ENCODE results near the gene PIEZO2. TPM values are rescaled to one million over a fixed set of nuclear protein-coding genes. Genes with fewer than 3 reads are reported as not detected.

The PIEZO2 gene
- total RNA-seq, 1 donor from 2014 or later, result 41.2 TPM

GRCh38 chr18:10979411-10979810 is 170.0 kb downstream of the PIEZO2 start:
- Histone ChIP-seq H3K4me1 (ENCODE audit: control insufficient read depth in 3 of 3, insufficient read depth in 3 of 3, low read length in 3 of 3) (no peaks in the 10 kb centered on the region), H3K27me3 (ENCODE audit: control insufficient read depth in 3 of 3, insufficient read depth in 3 of 3, low read length in 3 of 3) (no peaks in the 10 kb centered on the region), H3K27ac (ENCODE audit: low read depth, low read length) (no peak overlapping the region), H3K9ac (ENCODE audit: low read depth in 1 of 3, low read length in 3 of 3) (no peak overlapping the region), H3K36me3 (ENCODE audit: control insufficient read depth in 3 of 3, insufficient read depth in 3 of 3, low read length in 3 of 3) (no peaks in the 10 kb centered on the region), H3K9me3 (ENCODE audit: control insufficient read depth in 3 of 3, low read length in 3 of 3) (peaks cover 0 to 6% (median 5%) of the 10 kb centered on the region in 3 donors), H3K4me3 (ENCODE audit: low read length in 3 of 3) (no peak overlapping the region)

GRCh38 chr18:10977042-10977441 is 172.3 kb downstream of the PIEZO2 start:
- no peak overlapping the region for H3K9ac ChIP-seq (ENCODE audit: low read depth in 1 of 3, low read length in 3 of 3)
- H3K27ac ChIP-seq (ENCODE audit: low read depth, low read length), result no peak overlapping the region
- H3K4me3 ChIP-seq (ENCODE audit: low read length in 3 of 3), result no peak overlapping the region
- no peaks in the 10 kb centered on the region for H3K27me3 ChIP-seq (ENCODE audit: control insufficient read depth in 3 of 3, insufficient read depth in 3 of 3, low read length in 3 of 3)
- peaks cover 0 to 5% (median 0%) of the 10 kb centered on the region in 3 donors for H3K4me1 ChIP-seq (ENCODE audit: control insufficient read depth in 3 of 3, insufficient read depth in 3 of 3, low read length in 3 of 3)
- peaks cover 0 to 2% (median 0%) of the 10 kb centered on the region in 3 donors for H3K9me3 ChIP-seq (ENCODE audit: control insufficient read depth in 3 of 3, low read length in 3 of 3)
- no peaks in the 10 kb centered on the region for H3K36me3 ChIP-seq (ENCODE audit: control insufficient read depth in 3 of 3, insufficient read depth in 3 of 3, low read length in 3 of 3)

- Histone ChIP-seq H3K4me1 (ENCODE audit: control insufficient read depth in 3 of 3, insufficient read depth in 3 of 3, low read length in 3 of 3) (peaks cover 0 to 5% (median 0%) of the 10 kb centered on the region in 3 donors), H3K27ac (ENCODE audit: low read depth, low read length) (no peak overlapping the region), H3K27me3 (ENCODE audit: control insufficient read depth in 3 of 3, insufficient read depth in 3 of 3, low read length in 3 of 3) (no peaks in the 10 kb centered on the region), H3K9ac (ENCODE audit: low read depth in 1 of 3, low read length in 3 of 3) (no peak overlapping the region), H3K4me3 (ENCODE audit: low read length in 3 of 3) (no peak overlapping the region), H3K9me3 (ENCODE audit: control insufficient read depth in 3 of 3, low read length in 3 of 3) (peaks cover 0 to 2% (median 0%) of the 10 kb centered on the region in 3 donors), H3K36me3 (ENCODE audit: control insufficient read depth in 3 of 3, insufficient read depth in 3 of 3, low read length in 3 of 3) (no peaks in the 10 kb centered on the region)
Measured at GRCh38 chr18:10973567-10974203, 175.7 kb downstream of the PIEZO2 start.

GRCh38 chr18:10971717-10972116 is 177.7 kb downstream of the PIEZO2 start:
- Histone ChIP-seq H3K4me3 (ENCODE audit: low read length in 3 of 3) (no peak overlapping the region), H3K27me3 (ENCODE audit: control insufficient read depth in 3 of 3, insufficient read depth in 3 of 3, low read length in 3 of 3) (no peaks in the 10 kb centered on the region), H3K9ac (ENCODE audit: low read depth in 1 of 3, low read length in 3 of 3) (no peak overlapping the region), H3K4me1 (ENCODE audit: control insufficient read depth in 3 of 3, insufficient read depth in 3 of 3, low read length in 3 of 3) (peaks cover 0 to 5% (median 0%) of the 10 kb centered on the region in 3 donors), H3K27ac (ENCODE audit: low read depth, low read length) (no peak overlapping the region), H3K9me3 (ENCODE audit: control insufficient read depth in 3 of 3, low read length in 3 of 3) (peaks cover 0 to 2% (median 0%) of the 10 kb centered on the region in 3 donors), H3K36me3 (ENCODE audit: control insufficient read depth in 3 of 3, insufficient read depth in 3 of 3, low read length in 3 of 3) (no peaks in the 10 kb centered on the region)

GRCh38 chr18:10965119-10965518 is 184.2 kb downstream of the PIEZO2 start:
- Histone ChIP-seq H3K36me3 (ENCODE audit: control insufficient read depth in 3 of 3, insufficient read depth in 3 of 3, low read length in 3 of 3) (no peaks in the 10 kb centered on the region), H3K27ac (ENCODE audit: low read depth, low read length) (no peak overlapping the region), H3K9me3 (ENCODE audit: control insufficient read depth in 3 of 3, low read length in 3 of 3) (no peaks in the 10 kb centered on the region), H3K4me1 (ENCODE audit: control insufficient read depth in 3 of 3, insufficient read depth in 3 of 3, low read length in 3 of 3) (no peaks in the 10 kb centered on the region), H3K27me3 (ENCODE audit: control insufficient read depth in 3 of 3, insufficient read depth in 3 of 3, low read length in 3 of 3) (no peaks in the 10 kb centered on the region), H3K9ac (ENCODE audit: low read depth in 1 of 3, low read length in 3 of 3) (no peak overlapping the region), H3K4me3 (ENCODE audit: low read length in 3 of 3) (no peak overlapping the region)

GRCh38 chr18:10953672-10954071 is 195.7 kb downstream of the PIEZO2 start:
- H3K36me3 ChIP-seq (ENCODE audit: control insufficient read depth in 3 of 3, insufficient read depth in 3 of 3, low read length in 3 of 3), result no peaks in the 10 kb centered on the region
- no peaks in the 10 kb centered on the region for H3K4me1 ChIP-seq (ENCODE audit: control insufficient read depth in 3 of 3, insufficient read depth in 3 of 3, low read length in 3 of 3)
- H3K27me3 ChIP-seq (ENCODE audit: control insufficient read depth in 3 of 3, insufficient read depth in 3 of 3, low read length in 3 of 3), result peaks cover 0 to 3% (median 0%) of the 10 kb centered on the region in 3 donors
- no peak overlapping the region for H3K27ac ChIP-seq (ENCODE audit: low read depth, low read length)
- H3K9me3 ChIP-seq (ENCODE audit: control insufficient read depth in 3 of 3, low read length in 3 of 3), result no peaks in the 10 kb centered on the region
- H3K9ac ChIP-seq (ENCODE audit: low read depth in 1 of 3, low read length in 3 of 3), result no peak overlapping the region
- H3K4me3 ChIP-seq (ENCODE audit: low read length in 3 of 3), result no peak overlapping the region

- no peaks in the 10 kb centered on the region for H3K4me1 ChIP-seq (ENCODE audit: control insufficient read depth in 3 of 3, insufficient read depth in 3 of 3, low read length in 3 of 3)
- no peak overlapping the region for H3K9ac ChIP-seq (ENCODE audit: low read depth in 1 of 3, low read length in 3 of 3)
- no peak overlapping the region for H3K27ac ChIP-seq (ENCODE audit: low read depth, low read length)
- no peak overlapping the region for H3K4me3 ChIP-seq (ENCODE audit: low read length in 3 of 3)
- H3K9me3 ChIP-seq (ENCODE audit: control insufficient read depth in 3 of 3, low read length in 3 of 3), result no peaks in the 10 kb centered on the region
- no peaks in the 10 kb centered on the region for H3K36me3 ChIP-seq (ENCODE audit: control insufficient read depth in 3 of 3, insufficient read depth in 3 of 3, low read length in 3 of 3)
- H3K27me3 ChIP-seq (ENCODE audit: control insufficient read depth in 3 of 3, insufficient read depth in 3 of 3, low read length in 3 of 3), result peaks cover 0 to 3% (median 0%) of the 10 kb centered on the region in 3 donors
Measured at GRCh38 chr18:10951631-10952544, 197.5 kb downstream of the PIEZO2 start.

GRCh38 chr18:10950876-10951630 is 198.3 kb downstream of the PIEZO2 start:
- no peaks in the 10 kb centered on the region for H3K36me3 ChIP-seq (ENCODE audit: control insufficient read depth in 3 of 3, insufficient read depth in 3 of 3, low read length in 3 of 3)
- H3K9me3 ChIP-seq (ENCODE audit: control insufficient read depth in 3 of 3, low read length in 3 of 3), result peaks cover 4% of the 10 kb centered on the region in 3 donors
- no peaks in the 10 kb centered on the region for H3K4me1 ChIP-seq (ENCODE audit: control insufficient read depth in 3 of 3, insufficient read depth in 3 of 3, low read length in 3 of 3)
- no peak overlapping the region for H3K4me3 ChIP-seq (ENCODE audit: low read length in 3 of 3)
- peaks cover 0 to 3% (median 0%) of the 10 kb centered on the region in 3 donors for H3K27me3 ChIP-seq (ENCODE audit: control insufficient read depth in 3 of 3, insufficient read depth in 3 of 3, low read length in 3 of 3)
- H3K27ac ChIP-seq (ENCODE audit: low read depth, low read length), result no peak overlapping the region
- no peak overlapping the region for H3K9ac ChIP-seq (ENCODE audit: low read depth in 1 of 3, low read length in 3 of 3)

- H3K9me3 ChIP-seq (ENCODE audit: control insufficient read depth in 3 of 3, low read length in 3 of 3), result peaks cover 4 to 6% (median 4%) of the 10 kb centered on the region in 3 donors
- no peak overlapping the region for H3K27ac ChIP-seq (ENCODE audit: low read depth, low read length)
- H3K9ac ChIP-seq (ENCODE audit: low read depth in 1 of 3, low read length in 3 of 3), result no peak overlapping the region
- H3K27me3 ChIP-seq (ENCODE audit: control insufficient read depth in 3 of 3, insufficient read depth in 3 of 3, low read length in 3 of 3), result peaks cover 0 to 3% (median 0%) of the 10 kb centered on the region in 3 donors
- no peaks in the 10 kb centered on the region for H3K4me1 ChIP-seq (ENCODE audit: control insufficient read depth in 3 of 3, insufficient read depth in 3 of 3, low read length in 3 of 3)
- no peak overlapping the region for H3K4me3 ChIP-seq (ENCODE audit: low read length in 3 of 3)
- no peaks in the 10 kb centered on the region for H3K36me3 ChIP-seq (ENCODE audit: control insufficient read depth in 3 of 3, insufficient read depth in 3 of 3, low read length in 3 of 3)
Measured at GRCh38 chr18:10950080-10950875, 199.1 kb downstream of the PIEZO2 start.
